HepG2 (cell line): ENCODE results near the gene FOLR1. TPM values are rescaled to one million over a fixed set of nuclear protein-coding genes. Genes with fewer than 3 reads are reported as not detected.

Source experiments
- AGO1 ChIP-seq: fragments of 200-400 bp; formaldehyde crosslinking; IDR thresholded peaks from 2 replicates; pipeline ENCODE4 v1.6.1; 2017; ENCODE audit warnings: mild to moderate bottlenecking, low read depth, low read length, moderate library complexity; ENCODE audit not compliant: poor library complexity, severe bottlenecking
- GPN1 ChIP-seq: sonication (generic); formaldehyde crosslinking; IDR thresholded peaks from 2 replicates; pipeline ENCODE4 v1.5.1; 2020; ENCODE audit warnings: missing genetic modification reagents, borderline replicate concordance
- GZF1 ChIP-seq: sonication (generic); formaldehyde crosslinking; IDR thresholded peaks from 2 replicates; pipeline ENCODE4 v1.5.1; 2020; ENCODE audit warnings: mild to moderate bottlenecking, missing genetic modification reagents
- HBP1 ChIP-seq: IDR thresholded peaks from 2 replicates; pipeline ENCODE4 v1.6.1; 2016; ENCODE audit warnings: low read depth, control low read depth
- KAT7 ChIP-seq: IDR thresholded peaks from 2 replicates; pipeline ENCODE4 v1.6.1; 2018; ENCODE audit warnings: borderline replicate concordance, missing compliant biosample characterization
- MED8 ChIP-seq: sonication (generic); formaldehyde crosslinking; IDR thresholded peaks from 2 replicates; pipeline ENCODE4 v1.8.1; 2023; ENCODE audit warnings: mild to moderate bottlenecking, missing genetic modification reagents; ENCODE audit not compliant: insufficient replicate concordance
- SRSF4 ChIP-seq: fragments of 200-400 bp; formaldehyde crosslinking; IDR thresholded peaks from one replicate; pipeline ENCODE4 v1.6.1; 2018; ENCODE audit warnings: mild to moderate bottlenecking, low read depth, low read length, moderate library complexity; ENCODE audit not compliant: poor library complexity, severe bottlenecking
- TBX2 ChIP-seq: sonication (generic); formaldehyde crosslinking; IDR thresholded peaks from 2 replicates; pipeline ENCODE4 v1.5.0; 2020; ENCODE audit warnings: missing genetic modification reagents, mild to moderate bottlenecking, borderline replicate concordance
- ZNF646 ChIP-seq: sonication (generic); formaldehyde crosslinking; IDR thresholded peaks from 2 replicates; pipeline ENCODE4 v1.9.0; 2021; ENCODE audit warnings: mild to moderate bottlenecking, missing genetic modification reagents
- polyA plus RNA-seq, 8 experiments: library from polyadenylated mRNA; depleted of rRNA in 3 of 8; stranded (reverse) in 7 of 8; unstranded in 1 of 8; fragments of >200 nt; fragmentation: Illumina TruSeq in 4 of 8; extraction: Trizol in 4 of 8; gene quantifications; 2 replicates each; pipeline versions ENCODE4 v1.2.1 to v1.2.3, GENCODE V29; 2011 to 2016; ENCODE audit warnings: low read depth in 4 of 8, missing spikeins in 1 of 8, mixed read lengths in 1 of 8; ENCODE audit not compliant: insufficient read depth in 1 of 8
- total RNA-seq, 5 experiments: library from RNA; depleted of rRNA; stranded (reverse); fragments of >200 nt; fragmentation: Illumina TruSeq; extraction: Trizol; gene quantifications; 2 replicates each; pipeline ENCODE4 v1.2.3, GENCODE V29; 2016; ENCODE audit warnings: low read depth in 1 of 5

Gene FOLR1
- total and polyA plus RNA-seq, 2 of the 13 experiments (the other 11 are each of a cell fraction or from before 2014, with no cell fraction given), result 0.20 TPM; not detected in 1

GRCh38 chr11:72225411-72225951, 33.5 kb downstream of the FOLR1 start (continued):
- TF ChIP-seq HBP1 (CRISPR knock-in tag), result no peak
- TF ChIP-seq MED8 (CRISPR knock-in tag), result no peak
- no peak for TF ChIP-seq KAT7 (CRISPR knock-in tag)
- no peak for TF ChIP-seq SRSF4
- TF ChIP-seq GZF1 (CRISPR knock-in tag), result no peak
- TF ChIP-seq GPN1 (CRISPR knock-in tag), result no peak
- peak; percentile 29 for TF ChIP-seq AGO1
- peak; percentile 28; the same call in 1 of the 2 replicates for TF ChIP-seq TBX2
- TF ChIP-seq ZNF646, result no peak
- TF ChIP-seq, all 625 proteins: peak for 4
